GM23338 (cell line): ENCODE data around the gene COTL1. TPM values are rescaled to one million over a fixed set of nuclear protein-coding genes. Genes with fewer than 3 reads are reported as not detected.

Source experiments
- ATAC-seq: fragments of 200-7000 bp; cut with Tn5 transposase; 3 replicates; pipeline ENCODE4 v1.9.1; 2020
- DNase-seq: peaks from one replicate; pipeline ENCODE4 v3.0.0-alpha.2; 2015; ENCODE audit warnings: low spot score
- H2AFZ ChIP-seq: fragments of 200-600 bp; sonication (generic); 2 replicates; pipeline ENCODE4 v1.8.0; 2016; ENCODE audit warnings: antibody characterized with exemption, mild to moderate bottlenecking, moderate library complexity
- H3F3A ChIP-seq: fragments of 200-600 bp; sonication (generic); replicated peaks from 2 replicates; pipeline ENCODE4 v1.8.0; 2017; ENCODE audit warnings: antibody characterized with exemption, mixed run types, low read depth
- H3K27ac ChIP-seq: fragments of 200-600 bp; sonication (generic); 2 replicates; pipeline ENCODE4 v1.6.1; 2016; ENCODE audit warnings: low read depth
- H3K27me3 ChIP-seq: fragments of 200-600 bp; sonication (generic); 2 replicates; pipeline ENCODE4 v1.8.0; 2016; ENCODE audit warnings: mild to moderate bottlenecking, mixed run types, moderate library complexity; ENCODE audit not compliant: insufficient read depth
- H3K36me3 ChIP-seq: fragments of 200-600 bp; sonication (generic); 2 replicates; pipeline ENCODE4 v1.8.0; 2016; ENCODE audit warnings: mild to moderate bottlenecking; ENCODE audit not compliant: insufficient read depth
- H3K4me1 ChIP-seq: fragments of 200-600 bp; sonication (generic); 2 replicates; pipeline ENCODE4 v1.8.0; 2016; ENCODE audit warnings: mild to moderate bottlenecking, moderate library complexity; ENCODE audit not compliant: insufficient read depth
- H3K4me2 ChIP-seq: fragments of 200-600 bp; sonication (generic); 2 replicates; pipeline ENCODE4 v1.7.1; 2017; ENCODE audit warnings: mixed run types
- H3K4me3 ChIP-seq: fragments of 200-600 bp; sonication (generic); 2 replicates; pipeline ENCODE4 v1.6.1; 2016; ENCODE audit warnings: mixed run types
- H3K79me2 ChIP-seq: fragments of 200-600 bp; sonication (generic); replicated peaks from 2 replicates; pipeline ENCODE4 v1.8.0; 2017; ENCODE audit warnings: mild to moderate bottlenecking; ENCODE audit not compliant: insufficient read depth
- H3K9me2 ChIP-seq: fragments of 200-600 bp; sonication (generic); 2 replicates; pipeline ENCODE4 v1.8.0; 2017; ENCODE audit not compliant: insufficient read depth
- H4K20me1 ChIP-seq: fragments of 200-600 bp; sonication (generic); replicated peaks from 2 replicates; pipeline ENCODE4 v1.8.0; 2017; ENCODE audit warnings: mild to moderate bottlenecking; ENCODE audit not compliant: insufficient read depth
- H3K27ac Mint-ChIP-seq: 2 replicates; pipeline ENCODE4 v1.8.0; 2020; ENCODE audit warnings: inconsistent platforms, mild to moderate bottlenecking, moderate library complexity, mixed read lengths
- H3K27me3 Mint-ChIP-seq: 3 replicates; pipeline ENCODE4 v1.8.0; 2022; ENCODE audit warnings: low read depth, mild to moderate bottlenecking, moderate library complexity, mixed read lengths, inconsistent platforms; ENCODE audit not compliant: insufficient read depth, poor library complexity
- H3K36me3 Mint-ChIP-seq: 3 replicates; pipeline ENCODE4 v1.8.0; 2021; ENCODE audit warnings: low read depth, mild to moderate bottlenecking, inconsistent platforms, moderate library complexity, mixed read lengths
- H3K4me1 Mint-ChIP-seq: 3 replicates; pipeline ENCODE4 v1.8.0; 2020; ENCODE audit warnings: mild to moderate bottlenecking, inconsistent platforms, mixed read lengths
- H3K4me3 Mint-ChIP-seq: 3 replicates; pipeline ENCODE4 v1.8.0; 2021; ENCODE audit warnings: moderate library complexity, mild to moderate bottlenecking, inconsistent platforms, mixed read lengths
- H3K9me3 Mint-ChIP-seq: 3 replicates; pipeline ENCODE4 v1.8.0; 2020; ENCODE audit warnings: moderate library complexity, mild to moderate bottlenecking, inconsistent platforms, mixed read lengths
- CREB1 ChIP-seq: fragments of 250-450 bp; sonication (Bioruptor Pico); IDR thresholded peaks from 2 replicates; pipeline ENCODE4 v1.5.0; 2020; ENCODE audit warnings: low read depth, mild to moderate bottlenecking, moderate library complexity
- CTCF ChIP-seq, 2 experiments: fragments of 200-600 bp in 1 of 2; sonication (generic) in 1 of 2; conservative IDR thresholded peaks; 2 replicates each; pipeline versions ENCODE4 v1.5.1 to v1.6.1; 2016 to 2017; ENCODE audit warnings: antibody characterized with exemption in 2 of 2, low read depth in 2 of 2, mild to moderate bottlenecking in 2 of 2, moderate library complexity in 1 of 2
- ETS1 ChIP-seq: IDR thresholded peaks from 2 replicates; pipeline ENCODE4 v1.6.1; 2016; ENCODE audit warnings: antibody characterized with exemption
- EZH2phosphoT487 ChIP-seq: fragments of 200-600 bp; sonication (generic); IDR thresholded peaks from one replicate; pipeline ENCODE4 v1.8.1; 2018; ENCODE audit warnings: antibody characterized with exemption; ENCODE audit not compliant: unreplicated experiment
- JUNB ChIP-seq: IDR thresholded peaks from one replicate; pipeline ENCODE4 v1.6.1; 2016; ENCODE audit warnings: antibody characterized with exemption; ENCODE audit not compliant: unreplicated experiment
- POLR2AphosphoS5 ChIP-seq: IDR thresholded peaks from 2 replicates; pipeline ENCODE4 v1.6.1; 2016; ENCODE audit warnings: antibody characterized with exemption, low read depth
- STAT1 ChIP-seq: IDR thresholded peaks from one replicate; pipeline ENCODE4 v1.6.1; 2016; ENCODE audit warnings: antibody characterized with exemption; ENCODE audit not compliant: unreplicated experiment
- polyA plus RNA-seq: library from polyadenylated mRNA; unstranded; fragments of >200 nt; fragmentation: Nextera tagmentation; extraction: Ambion mirVana; gene quantifications from 2 replicates; pipeline ENCODE4 v1.2.1, GENCODE V29; 2016
- total RNA-seq: library from RNA; depleted of rRNA; stranded (reverse); fragments of >200 nt; shearing (Covaris generic); gene quantifications from 2 replicates; pipeline ENCODE4 v1.2.3, GENCODE V29; 2014
- TF ChIP-seq, protein P1 (sequence below): fragments of 250-450 bp; sonication (Bioruptor Pico); IDR thresholded peaks from 2 replicates; pipeline ENCODE4 v1.5.0; 2020; ENCODE audit warnings: mild to moderate bottlenecking, moderate library complexity

The COTL1 gene
- total and polyA plus RNA-seq, 2 experiments from 2014 or later, result 117 to 166 TPM

DNA sequence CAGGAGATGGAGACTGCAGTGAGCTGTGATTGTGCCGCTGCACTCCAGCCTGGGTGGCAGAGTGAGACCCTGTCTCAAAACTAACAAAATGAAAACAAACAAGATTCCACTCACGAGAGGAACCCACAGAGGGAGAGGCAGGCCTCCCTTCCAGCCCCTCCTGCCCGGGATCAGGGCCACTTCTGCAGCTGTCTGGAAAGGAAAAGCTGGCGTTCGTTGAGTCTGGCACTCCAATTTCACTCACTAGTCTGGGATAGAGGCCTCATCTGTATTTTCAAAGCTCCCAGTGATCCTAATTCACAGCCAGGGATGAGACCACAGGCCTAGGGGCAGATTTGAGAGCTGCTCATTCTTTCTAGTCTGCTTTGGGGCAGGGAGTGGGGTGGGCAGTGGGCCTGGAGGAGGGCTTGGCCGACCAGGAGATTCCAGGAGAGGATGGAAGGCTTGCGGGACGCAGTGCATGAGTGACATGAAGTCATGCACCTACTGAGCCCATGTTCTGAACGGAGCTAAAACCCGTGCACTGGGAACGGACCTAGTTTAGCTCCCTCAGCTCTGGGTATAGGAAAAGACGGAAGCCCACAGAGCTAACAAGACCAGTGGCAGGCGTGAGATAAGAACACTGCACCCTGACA lies 54.0 kb downstream of the COTL1 start:
- Histone ChIP-seq H3F3A (peaks cover 5% of the 10 kb centered on the region; the same call in 1 of the 2 replicates), H2AFZ (no peak overlapping the region), H3K27ac (0 out of 2 replicates have a peak overlapping the region, but pooled peaks have one; percentile 6), H3K79me2 (no peaks in the 10 kb centered on the region), H3K36me3 (no peaks in the 10 kb centered on the region), H3K4me3 (no peak overlapping the region), H3K9me2 (no peaks in the 10 kb centered on the region), H3K4me1 (peaks cover 37% of the 10 kb centered on the region), H4K20me1 (no peaks in the 10 kb centered on the region), H3K4me2 (no peak overlapping the region), H3K27me3 (no peaks in the 10 kb centered on the region)
- peaks cover 51% of the 10 kb centered on the region for H3K4me1 Mint-ChIP-seq
- H3K27me3 Mint-ChIP-seq, result peaks cover 21% of the 10 kb centered on the region
- H3K9me3 Mint-ChIP-seq, result no peaks in the 10 kb centered on the region
- no peak overlapping the region for H3K27ac Mint-ChIP-seq
- TF ChIP-seq STAT1 (no peak), EZH2phosphoT487 (no peak), POLR2AphosphoS5 (no peak), CREB1 (CRISPR knock-in tag) (no peak), JUNB (no peak), ETS1 (no peak), CTCF (conservative IDR thresholded peaks at IDR 0.05; ENCODE audit: low read depth in 2 of 2) (no peak)
- TF ChIP-seq, protein P1, sequence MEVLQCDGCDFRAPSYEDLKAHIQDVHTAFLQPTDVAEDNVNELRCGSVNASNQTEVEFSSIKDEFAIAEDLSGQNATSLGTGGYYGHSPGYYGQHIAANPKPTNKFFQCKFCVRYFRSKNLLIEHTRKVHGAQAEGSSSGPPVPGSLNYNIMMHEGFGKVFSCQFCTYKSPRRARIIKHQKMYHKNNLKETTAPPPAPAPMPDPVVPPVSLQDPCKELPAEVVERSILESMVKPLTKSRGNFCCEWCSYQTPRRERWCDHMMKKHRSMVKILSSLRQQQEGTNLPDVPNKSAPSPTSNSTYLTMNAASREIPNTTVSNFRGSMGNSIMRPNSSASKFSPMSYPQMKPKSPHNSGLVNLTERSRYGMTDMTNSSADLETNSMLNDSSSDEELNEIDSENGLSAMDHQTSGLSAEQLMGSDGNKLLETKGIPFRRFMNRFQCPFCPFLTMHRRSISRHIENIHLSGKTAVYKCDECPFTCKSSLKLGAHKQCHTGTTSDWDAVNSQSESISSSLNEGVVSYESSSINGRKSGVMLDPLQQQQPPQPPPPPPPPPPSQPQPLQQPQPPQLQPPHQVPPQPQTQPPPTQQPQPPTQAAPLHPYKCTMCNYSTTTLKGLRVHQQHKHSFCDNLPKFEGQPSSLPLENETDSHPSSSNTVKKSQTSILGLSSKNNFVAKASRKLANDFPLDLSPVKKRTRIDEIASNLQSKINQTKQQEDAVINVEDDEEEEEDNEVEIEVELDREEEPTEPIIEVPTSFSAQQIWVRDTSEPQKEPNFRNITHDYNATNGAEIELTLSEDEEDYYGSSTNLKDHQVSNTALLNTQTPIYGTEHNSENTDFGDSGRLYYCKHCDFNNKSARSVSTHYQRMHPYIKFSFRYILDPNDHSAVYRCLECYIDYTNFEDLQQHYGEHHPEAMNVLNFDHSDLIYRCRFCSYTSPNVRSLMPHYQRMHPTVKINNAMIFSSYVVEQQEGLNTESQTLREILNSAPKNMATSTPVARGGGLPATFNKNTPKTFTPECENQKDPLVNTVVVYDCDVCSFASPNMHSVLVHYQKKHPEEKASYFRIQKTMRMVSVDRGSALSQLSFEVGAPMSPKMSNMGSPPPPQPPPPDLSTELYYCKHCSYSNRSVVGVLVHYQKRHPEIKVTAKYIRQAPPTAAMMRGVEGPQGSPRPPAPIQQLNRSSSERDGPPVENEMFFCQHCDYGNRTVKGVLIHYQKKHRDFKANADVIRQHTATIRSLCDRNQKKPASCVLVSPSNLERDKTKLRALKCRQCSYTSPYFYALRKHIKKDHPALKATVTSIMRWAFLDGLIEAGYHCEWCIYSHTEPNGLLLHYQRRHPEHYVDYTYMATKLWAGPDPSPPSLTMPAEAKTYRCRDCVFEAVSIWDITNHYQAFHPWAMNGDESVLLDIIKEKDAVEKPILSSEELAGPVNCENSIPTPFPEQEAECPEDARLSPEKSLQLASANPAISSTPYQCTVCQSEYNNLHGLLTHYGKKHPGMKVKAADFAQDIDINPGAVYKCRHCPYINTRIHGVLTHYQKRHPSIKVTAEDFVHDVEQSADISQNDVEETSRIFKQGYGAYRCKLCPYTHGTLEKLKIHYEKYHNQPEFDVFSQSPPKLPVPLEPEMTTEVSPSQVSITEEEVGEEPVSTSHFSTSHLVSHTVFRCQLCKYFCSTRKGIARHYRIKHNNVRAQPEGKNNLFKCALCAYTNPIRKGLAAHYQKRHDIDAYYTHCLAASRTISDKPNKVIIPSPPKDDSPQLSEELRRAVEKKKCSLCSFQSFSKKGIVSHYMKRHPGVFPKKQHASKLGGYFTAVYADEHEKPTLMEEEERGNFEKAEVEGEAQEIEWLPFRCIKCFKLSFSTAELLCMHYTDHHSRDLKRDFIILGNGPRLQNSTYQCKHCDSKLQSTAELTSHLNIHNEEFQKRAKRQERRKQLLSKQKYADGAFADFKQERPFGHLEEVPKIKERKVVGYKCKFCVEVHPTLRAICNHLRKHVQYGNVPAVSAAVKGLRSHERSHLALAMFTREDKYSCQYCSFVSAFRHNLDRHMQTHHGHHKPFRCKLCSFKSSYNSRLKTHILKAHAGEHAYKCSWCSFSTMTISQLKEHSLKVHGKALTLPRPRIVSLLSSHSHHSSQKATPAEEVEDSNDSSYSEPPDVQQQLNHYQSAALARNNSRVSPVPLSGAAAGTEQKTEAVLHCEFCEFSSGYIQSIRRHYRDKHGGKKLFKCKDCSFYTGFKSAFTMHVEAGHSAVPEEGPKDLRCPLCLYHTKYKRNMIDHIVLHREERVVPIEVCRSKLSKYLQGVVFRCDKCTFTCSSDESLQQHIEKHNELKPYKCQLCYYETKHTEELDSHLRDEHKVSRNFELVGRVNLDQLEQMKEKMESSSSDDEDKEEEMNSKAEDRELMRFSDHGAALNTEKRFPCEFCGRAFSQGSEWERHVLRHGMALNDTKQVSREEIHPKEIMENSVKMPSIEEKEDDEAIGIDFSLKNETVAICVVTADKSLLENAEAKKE (CRISPR knock-in tag), result no peak
- DNase-seq, result no peak
- no peak overlapping the region for H3K4me3 Mint-ChIP-seq
- peaks cover 30% of the 10 kb centered on the region for H3K36me3 Mint-ChIP-seq
- no peak for ATAC-seq
